Upper lobe of right lung (tissue), 1 donor: ENCODE results near the gene TRHDE. TPM values are rescaled to one million over a fixed set of nuclear protein-coding genes. Genes with fewer than 3 reads are reported as not detected.

Source experiments
- ATAC-seq: fragments of 200-7000 bp; cut with Tn5 transposase; one replicate; pipeline ENCODE4 v1.9.1; 2020; ENCODE audit warnings: mild to moderate bottlenecking, moderate library complexity
- DNase-seq: peaks from one replicate; pipeline ENCODE4 v3.0.0-alpha.2; 2020
- H3K27ac ChIP-seq: fragments of 200-600 bp; one replicate; pipeline ENCODE4 v1.8.0; 2022
- H3K27me3 ChIP-seq: fragments of 200-600 bp; one replicate; pipeline ENCODE4 v1.8.0; 2022; ENCODE audit warnings: mild to moderate bottlenecking
- H3K36me3 ChIP-seq: fragments of 200-600 bp; one replicate; pipeline ENCODE4 v1.8.0; 2022
- H3K4me1 ChIP-seq: fragments of 200-600 bp; one replicate; pipeline ENCODE4 v1.8.0; 2022
- H3K4me3 ChIP-seq: fragments of 200-600 bp; one replicate; pipeline ENCODE4 v1.8.0; 2022; ENCODE audit warnings: mild to moderate bottlenecking
- H3K9me3 ChIP-seq: fragments of 200-600 bp; one replicate; pipeline ENCODE4 v1.8.0; 2022
- CTCF ChIP-seq: fragments of 200-600 bp; IDR thresholded peaks from one replicate; pipeline ENCODE4 v1.8.0; 2022; ENCODE audit warnings: antibody characterized with exemption
- intact Hi-C: fragments of 100-400 bp; cut with DNase I; formaldehyde crosslinking; loops from one replicate; pipeline ENCODE4 v1.11.0; 2022
- total RNA-seq: library from RNA; stranded (reverse); fragmentation: NEBNext Ultra II Directional; extraction: Animal tissue kit (Norgen Biotek cat#: 25700); gene quantifications from one replicate; pipeline ENCODE4 v1.2.1, GENCODE V29; 2021
- donor health status: DM: no; HTN: yes; CAD: no; lungs with severe emphysema.

Gene TRHDE
- total RNA-seq, 1 donor from 2014 or later, result 7.3 TPM

- intact Hi-C loops, result no loop called here
- DNase-seq, result no peak
- Histone ChIP-seq H3K27me3 (no peaks in the 10 kb centered on the region), H3K27ac (no peak overlapping the region), H3K4me3 (no peak overlapping the region), H3K36me3 (no peaks in the 10 kb centered on the region), H3K4me1 (no peaks in the 10 kb centered on the region), H3K9me3 (no peaks in the 10 kb centered on the region)
- TF ChIP-seq CTCF, result no peak
- ATAC-seq, result no peak
Observed at GRCh38 chr12:72498354-72498753, 226.2 kb downstream of the TRHDE start.

GRCh38 chr12:72499244-72499643 is 227.1 kb downstream of the TRHDE start:
- H3K36me3 ChIP-seq, result no peaks in the 10 kb centered on the region
- no peak overlapping the region for H3K27ac ChIP-seq
- no peak for ATAC-seq
- no peaks in the 10 kb centered on the region for H3K27me3 ChIP-seq
- no peak for TF ChIP-seq CTCF
- H3K9me3 ChIP-seq, result no peaks in the 10 kb centered on the region
- H3K4me1 ChIP-seq, result no peaks in the 10 kb centered on the region
- intact Hi-C loops, result no loop called here
- H3K4me3 ChIP-seq, result no peak overlapping the region
- DNase-seq, result no peak

GRCh38 chr12:72502546-72502945 is 230.4 kb downstream of the TRHDE start:
- Histone ChIP-seq H3K4me1 (no peaks in the 10 kb centered on the region), H3K36me3 (no peaks in the 10 kb centered on the region), H3K27ac (no peak overlapping the region), H3K4me3 (no peak overlapping the region), H3K9me3 (no peaks in the 10 kb centered on the region), H3K27me3 (no peaks in the 10 kb centered on the region)
- no peak for TF ChIP-seq CTCF
- intact Hi-C loops, result no loop called here
- DNase-seq (no peak), ATAC-seq (no peak)

GRCh38 chr12:72505227-72505626 is 233.1 kb downstream of the TRHDE start:
- Histone ChIP-seq H3K27ac (no peak overlapping the region), H3K9me3 (no peaks in the 10 kb centered on the region), H3K4me3 (no peak overlapping the region), H3K27me3 (no peaks in the 10 kb centered on the region), H3K36me3 (no peaks in the 10 kb centered on the region), H3K4me1 (no peaks in the 10 kb centered on the region)
- TF ChIP-seq CTCF, result no peak
- ATAC-seq, result no peak
- intact Hi-C loops, result no loop called here
- no peak for DNase-seq

GRCh38 chr12:72509891-72510290 is 237.7 kb downstream of the TRHDE start:
- H3K27ac ChIP-seq, result no peak overlapping the region
- intact Hi-C loops, result no loop called here
- H3K27me3 ChIP-seq, result no peaks in the 10 kb centered on the region
- H3K4me1 ChIP-seq, result no peaks in the 10 kb centered on the region
- no peaks in the 10 kb centered on the region for H3K9me3 ChIP-seq
- DNase-seq (no peak), ATAC-seq (no peak)
- H3K4me3 ChIP-seq, result no peak overlapping the region
- no peak for TF ChIP-seq CTCF
- no peaks in the 10 kb centered on the region for H3K36me3 ChIP-seq

- DNase-seq (no peak), ATAC-seq (no peak)
- Histone ChIP-seq H3K4me3 (no peak overlapping the region), H3K9me3 (no peaks in the 10 kb centered on the region), H3K27me3 (no peaks in the 10 kb centered on the region), H3K4me1 (no peaks in the 10 kb centered on the region), H3K36me3 (no peaks in the 10 kb centered on the region), H3K27ac (no peak overlapping the region)
- intact Hi-C loops, result no loop called here
- TF ChIP-seq CTCF, result no peak
Observed at GRCh38 chr12:72510772-72511171, 238.6 kb downstream of the TRHDE start.
